ENCODE results near the gene RND3.

The RND3 gene

GRCh38 chr2:150507071-150507470 is 19.6 kb upstream of the RND3 start:
- H3K27me3 ChIP-seq: no peaks in the 10 kb centered on the region
- TF ChIP-seq, protein P1, sequence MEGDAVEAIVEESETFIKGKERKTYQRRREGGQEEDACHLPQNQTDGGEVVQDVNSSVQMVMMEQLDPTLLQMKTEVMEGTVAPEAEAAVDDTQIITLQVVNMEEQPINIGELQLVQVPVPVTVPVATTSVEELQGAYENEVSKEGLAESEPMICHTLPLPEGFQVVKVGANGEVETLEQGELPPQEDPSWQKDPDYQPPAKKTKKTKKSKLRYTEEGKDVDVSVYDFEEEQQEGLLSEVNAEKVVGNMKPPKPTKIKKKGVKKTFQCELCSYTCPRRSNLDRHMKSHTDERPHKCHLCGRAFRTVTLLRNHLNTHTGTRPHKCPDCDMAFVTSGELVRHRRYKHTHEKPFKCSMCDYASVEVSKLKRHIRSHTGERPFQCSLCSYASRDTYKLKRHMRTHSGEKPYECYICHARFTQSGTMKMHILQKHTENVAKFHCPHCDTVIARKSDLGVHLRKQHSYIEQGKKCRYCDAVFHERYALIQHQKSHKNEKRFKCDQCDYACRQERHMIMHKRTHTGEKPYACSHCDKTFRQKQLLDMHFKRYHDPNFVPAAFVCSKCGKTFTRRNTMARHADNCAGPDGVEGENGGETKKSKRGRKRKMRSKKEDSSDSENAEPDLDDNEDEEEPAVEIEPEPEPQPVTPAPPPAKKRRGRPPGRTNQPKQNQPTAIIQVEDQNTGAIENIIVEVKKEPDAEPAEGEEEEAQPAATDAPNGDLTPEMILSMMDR (IDR thresholded peaks at IDR 0.05): no peak

DNA sequence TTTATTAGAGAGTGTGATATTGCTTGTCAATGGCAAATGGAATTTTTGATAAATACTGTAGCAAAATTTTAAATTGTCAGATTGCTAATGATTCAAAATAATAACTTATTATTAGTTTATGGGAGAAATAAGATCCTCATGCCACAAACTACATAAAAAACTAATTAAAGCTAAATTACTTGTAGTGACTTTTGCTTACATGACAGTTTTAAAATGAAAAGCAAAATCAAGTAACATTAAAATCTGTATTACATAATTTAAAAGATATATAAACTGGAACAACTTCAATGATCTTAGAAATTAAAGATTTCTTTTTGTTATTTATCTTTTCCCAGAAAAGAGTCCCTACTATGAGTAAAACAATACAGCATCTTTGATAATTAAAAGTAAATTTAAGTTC is 17.7 kb upstream of the RND3 start:
- TF ChIP-seq, protein P1 (IDR thresholded peaks at IDR 0.05): no peak
- no peaks in the 10 kb centered on the region for H3K27me3 ChIP-seq
- H3K9me3 ChIP-seq: no peaks in the 10 kb centered on the region
- no peak overlapping the region for H3K4me3 ChIP-seq (ENCODE audit: low read depth in 1 of 2, low read length in 1 of 2)
- H3K36me3 ChIP-seq: no peaks in the 10 kb centered on the region
- no peak overlapping the region for H3K27ac ChIP-seq
- no peaks in the 10 kb centered on the region for H3K4me1 ChIP-seq (ENCODE audit: control insufficient read depth in 1 of 2, insufficient read depth in 1 of 2, low read depth in 1 of 2, low read length in 1 of 2)

More at GRCh38 chr2:150507071-150507470, 19.6 kb upstream of the RND3 start:
- Histone ChIP-seq H3K4me1 (ENCODE audit: control insufficient read depth in 1 of 2, insufficient read depth in 1 of 2, low read depth in 1 of 2, low read length in 1 of 2) (no peaks in the 10 kb centered on the region), H3K27ac (no peak overlapping the region), H3K9me3 (no peaks in the 10 kb centered on the region), H3K4me3 (ENCODE audit: low read depth in 1 of 2, low read length in 1 of 2) (no peak overlapping the region), H3K36me3 (no peaks in the 10 kb centered on the region)

DNA sequence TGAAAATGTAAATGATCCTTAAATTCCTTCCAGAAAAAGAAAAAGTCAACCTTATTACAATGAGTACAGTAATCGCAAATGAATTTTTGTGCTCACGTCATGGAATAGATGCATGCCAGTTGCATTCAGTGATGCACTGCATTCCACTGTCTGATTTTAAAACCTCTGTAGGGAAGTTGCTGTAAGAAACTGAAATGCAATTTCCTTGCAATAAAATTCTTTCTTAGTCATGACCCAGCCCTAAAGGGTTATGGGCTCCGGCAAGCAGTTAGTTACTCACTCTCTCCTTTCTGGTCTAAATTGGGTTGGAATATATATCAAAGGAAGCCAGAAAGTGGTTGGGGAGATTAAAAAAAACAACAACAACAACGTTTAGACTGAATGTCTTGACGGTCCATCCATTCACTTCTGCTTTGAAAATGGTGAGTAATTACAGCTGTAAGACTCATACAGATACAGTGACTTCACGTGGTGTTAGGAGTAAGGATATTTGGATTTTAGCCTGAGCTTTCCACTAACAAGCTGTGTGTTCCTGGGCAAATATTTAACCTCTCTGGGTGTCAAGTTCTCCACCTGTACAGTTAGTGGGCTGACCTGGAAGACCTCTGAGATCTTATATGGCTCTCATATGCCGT is 8.6 kb upstream of the RND3 start:
- no peak overlapping the region for H3K27ac ChIP-seq
- TF ChIP-seq, protein P1 (IDR thresholded peaks at IDR 0.05): no peak
- no peak overlapping the region for H3K4me3 ChIP-seq (ENCODE audit: low read depth in 1 of 2, low read length in 1 of 2)
- H3K27me3 ChIP-seq: no peaks in the 10 kb centered on the region
- no peaks in the 10 kb centered on the region for H3K9me3 ChIP-seq
- no peaks in the 10 kb centered on the region for H3K36me3 ChIP-seq
- H3K4me1 ChIP-seq (ENCODE audit: control insufficient read depth in 1 of 2, insufficient read depth in 1 of 2, low read depth in 1 of 2, low read length in 1 of 2): no peaks in the 10 kb centered on the region

DNA sequence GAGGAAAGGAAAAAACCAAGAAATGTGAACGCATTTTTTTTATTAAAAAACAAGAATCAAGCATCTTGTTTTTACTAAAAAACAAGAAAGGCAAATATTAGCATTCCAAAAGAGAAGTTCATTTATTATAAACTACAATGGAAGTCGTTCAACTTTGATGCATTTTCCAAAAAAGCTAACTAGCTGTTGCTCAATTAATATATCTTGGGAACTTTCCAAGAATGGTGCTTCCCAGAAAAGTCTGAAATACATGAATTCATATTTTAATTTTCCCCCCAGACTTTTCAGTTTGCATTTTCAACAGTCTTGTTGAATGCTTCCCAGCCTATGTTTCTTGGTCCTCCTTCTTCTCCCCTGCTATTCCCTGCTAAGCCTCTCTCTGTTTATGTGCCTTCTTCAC is 7.5 kb upstream of the RND3 start:
- TF ChIP-seq, protein P1 (IDR thresholded peaks at IDR 0.05): no peak
- Histone ChIP-seq H3K36me3 (no peaks in the 10 kb centered on the region), H3K27ac (no peak overlapping the region), H3K4me3 (ENCODE audit: low read depth in 1 of 2, low read length in 1 of 2) (no peak overlapping the region), H3K4me1 (ENCODE audit: control insufficient read depth in 1 of 2, insufficient read depth in 1 of 2, low read depth in 1 of 2, low read length in 1 of 2) (no peaks in the 10 kb centered on the region), H3K27me3 (peaks cover 4% of the 10 kb centered on the region), H3K9me3 (no peaks in the 10 kb centered on the region)

- Histone ChIP-seq H3K36me3 (no peaks in the 10 kb centered on the region), H3K4me1 (ENCODE audit: control insufficient read depth in 1 of 2, insufficient read depth in 1 of 2, low read depth in 1 of 2, low read length in 1 of 2) (no peaks in the 10 kb centered on the region), H3K9me3 (no peaks in the 10 kb centered on the region), H3K4me3 (ENCODE audit: low read depth in 1 of 2, low read length in 1 of 2) (no peak overlapping the region), H3K27me3 (peaks cover 10% of the 10 kb centered on the region), H3K27ac (no peak overlapping the region)
- TF ChIP-seq, protein P1 (IDR thresholded peaks at IDR 0.05): no peak
These were observed 6.9 kb upstream of the RND3 start for GRCh38 chr2:150494234-150494945.
